Endothelial cell of umbilical vein (primary cell): ENCODE results near the gene RHEBL1. TPM values are rescaled to one million over a fixed set of nuclear protein-coding genes. Genes with fewer than 3 reads are reported as not detected.

ENCODE experiments used
- BruUV-seq: library from RNA; stranded (reverse); fragments of 400-500 nt; replicated peaks from 2 replicates; lab custom pipeline; 2021; lab: Mats Ljungman, UMichigan
- CTCF ChIA-PET: fragments of 300-600, 350-600 bp; sonication (Branson Sonifier 250); formaldehyde crosslinking; loops from one replicate; lab custom pipeline; 2021; ENCODE audit warnings: antibody characterized with exemption, inconsistent platforms; lab: Charles Lee
- POLR2A ChIA-PET: fragments of 300-600, 350-600 bp; sonication (Branson Sonifier 250); formaldehyde crosslinking; loops from one replicate; lab custom pipeline; 2021; ENCODE audit warnings: antibody characterized with exemption, inconsistent platforms; lab: Charles Lee
- DNase-seq: peaks from one replicate; pipeline ENCODE4 v3.0.0-alpha.2; 2011; ENCODE audit warnings: low read depth, low spot score
- FAIRE-seq: peaks from 2 replicates; lab custom pipeline; 2011; peaks lifted over from hg19 to GRCh38; lab: Jason Lieb, UNC
- H2AFZ ChIP-seq: 2 replicates; pipeline ENCODE4 v1.6.0; 2012; ENCODE audit warnings: low read depth, low read length, control low read depth, inconsistent platforms
- H3K27ac ChIP-seq: 2 replicates; pipeline ENCODE4 v1.5.1; 2011; ENCODE audit warnings: low read depth, mild to moderate bottlenecking, control low read depth, low read length, moderate library complexity; ENCODE audit not compliant: insufficient read depth
- H3K27me3 ChIP-seq, 2 experiments: 2 replicates each; pipeline versions ENCODE4 v1.6.0 to v1.6.1; 2011; ENCODE audit warnings: low read length in 2 of 2, mixed read lengths in 1 of 2; ENCODE audit not compliant: control insufficient read depth in 2 of 2, insufficient read depth in 2 of 2
- H3K36me3 ChIP-seq, 2 experiments: 2 replicates in 1 of 2; 3 replicates in 1 of 2; pipeline ENCODE4 v1.5.1; 2011; ENCODE audit warnings: low read length in 2 of 2, mild to moderate bottlenecking in 1 of 2, moderate library complexity in 1 of 2; ENCODE audit not compliant: control insufficient read depth in 2 of 2, insufficient read depth in 2 of 2; ENCODE audit errors: extremely low read depth in 1 of 2
- H3K4me1 ChIP-seq: 3 replicates; pipeline ENCODE4 v1.5.1; 2011; ENCODE audit warnings: mild to moderate bottlenecking, low read length; ENCODE audit not compliant: control insufficient read depth, insufficient read depth; ENCODE audit errors: extremely low read depth
- H3K4me2 ChIP-seq: 2 replicates; pipeline ENCODE4 v1.6.1; 2011; ENCODE audit warnings: low read length, control low read depth, mixed read lengths; ENCODE audit not compliant: insufficient read depth
- H3K4me3 ChIP-seq, 3 experiments: fragments of 200-600 bp in 1 of 3; sonication (generic), shearing (Covaris generic) in 1 of 3; replicated peaks in 1 of 3; 2 replicates each; pipeline ENCODE4 v1.5.1; 2011 to 2016; ENCODE audit warnings: control low read depth in 3 of 3, low read length in 3 of 3, mild to moderate bottlenecking in 2 of 3, inconsistent platforms in 1 of 3, low read depth in 1 of 3, moderate library complexity in 1 of 3; ENCODE audit not compliant: insufficient read depth in 1 of 3
- H3K79me2 ChIP-seq: 2 replicates; pipeline ENCODE4 v1.6.0; 2012; ENCODE audit warnings: low read length, inconsistent platforms; ENCODE audit not compliant: control insufficient read depth, insufficient read depth
- H3K9ac ChIP-seq: replicated peaks from 2 replicates; pipeline ENCODE3; 2011; ENCODE audit warnings: low read length, control low read depth; ENCODE audit not compliant: insufficient read depth; ENCODE audit errors: extremely low read depth
- H3K9me1 ChIP-seq: replicated peaks from 3 replicates; pipeline ENCODE4 v1.6.0; 2011; ENCODE audit warnings: mild to moderate bottlenecking, low read length; ENCODE audit not compliant: control insufficient read depth, insufficient read depth; ENCODE audit errors: extremely low read depth
- H3K9me3 ChIP-seq: replicated peaks from 2 replicates; pipeline ENCODE4 v1.5.1; 2012; ENCODE audit warnings: low read length, inconsistent platforms; ENCODE audit not compliant: control insufficient read depth, insufficient read depth
- H4K20me1 ChIP-seq: replicated peaks from 2 replicates; pipeline ENCODE3; 2011; ENCODE audit warnings: mild to moderate bottlenecking, low read length; ENCODE audit not compliant: control insufficient read depth, insufficient read depth; ENCODE audit errors: extremely low read depth
- CTCF ChIP-seq, 2 donors: IDR thresholded peaks; 1 replicate in 1 of 2; 2 replicates in 1 of 2; pipeline ENCODE4 v1.5.1; 2011; ENCODE audit warnings: low read length in 2 of 2, mild to moderate bottlenecking in 2 of 2, moderate library complexity in 2 of 2, control low read depth in 1 of 2, inconsistent platforms in 1 of 2, low read depth in 1 of 2; ENCODE audit not compliant: insufficient read depth in 1 of 2; ENCODE audit errors: extremely low read depth in 1 of 2
- EZH2 ChIP-seq: IDR thresholded peaks from 2 replicates; pipeline ENCODE4 v1.6.1; 2012; ENCODE audit warnings: borderline replicate concordance, low read depth, mild to moderate bottlenecking, moderate library complexity, low read length, inconsistent platforms; ENCODE audit not compliant: severe bottlenecking
- FOS ChIP-seq: IDR thresholded peaks from 2 replicates; pipeline ENCODE4 v1.6.1; 2011; ENCODE audit warnings: mild to moderate bottlenecking, low read length, moderate library complexity, borderline replicate concordance; ENCODE audit not compliant: insufficient read depth
- GATA2 ChIP-seq: IDR thresholded peaks from 2 replicates; pipeline ENCODE4 v1.7.0; 2011; ENCODE audit warnings: low read depth, mild to moderate bottlenecking, moderate library complexity, mixed read lengths, low read length; ENCODE audit not compliant: insufficient read length, insufficient read depth
- JUN ChIP-seq: IDR thresholded peaks from 2 replicates; pipeline ENCODE4 v1.6.1; 2011; ENCODE audit warnings: borderline replicate concordance, low read depth; ENCODE audit not compliant: insufficient read length, insufficient read depth
- MAX ChIP-seq: IDR thresholded peaks from 2 replicates; pipeline ENCODE4 v1.6.1; 2011; ENCODE audit not compliant: insufficient read depth, insufficient read length
- MYC ChIP-seq: IDR thresholded peaks from one replicate; pipeline ENCODE4 v1.6.1; 2011; ENCODE audit warnings: mild to moderate bottlenecking, low read depth, low read length
- POLR2A ChIP-seq: IDR thresholded peaks from 2 replicates; pipeline ENCODE4 v1.6.1; 2012; ENCODE audit warnings: low read depth, mild to moderate bottlenecking, control low read depth, low read length
- POLR2AphosphoS5 ChIP-seq: IDR thresholded peaks from 2 replicates; pipeline ENCODE4 v1.6.1; 2012; ENCODE audit warnings: low read depth, mild to moderate bottlenecking, control low read depth, low read length, moderate library complexity; ENCODE audit not compliant: insufficient read depth
- dilution Hi-C: fragments of 300-500 bp; cut with MboI; formaldehyde crosslinking; loops from one replicate; pipeline ENCODE4 v1.15.0; 2019; ENCODE audit warnings: low sequenced_read_pairs; ENCODE audit not compliant: extremely low pct_ligation_motif_present
- intact Hi-C: fragments of 100-400 bp; cut with micrococcal nuclease; formaldehyde crosslinking; loops from one replicate; pipeline ENCODE4 v1.10.0; 2022
- polyA plus RNA-seq, 4 experiments: library from polyadenylated mRNA; depleted of rRNA in 3 of 4; stranded (reverse) in 3 of 4; unstranded in 1 of 4; fragments of >200 nt; gene quantifications; 2 replicates each; pipeline versions ENCODE4 v1.2.1 to v1.2.3, GENCODE V29; 2011 to 2012; ENCODE audit warnings: missing spikeins in 1 of 4
- total RNA-seq: library from RNA; stranded (reverse); gene quantifications from 2 replicates; pipeline ENCODE4 v1.2.3, GENCODE V29; 2021

The RHEBL1 gene
- total and polyA plus RNA-seq, 2 donors (not counting 3 experiments of a cell fraction or from before 2014, with no cell fraction given), result 2.6 to 2.7 TPM

- H3K36me3 ChIP-seq, result peaks cover 31 to 64% of the 10 kb centered on the region in 2 experiments
- dilution Hi-C loops, result no loop called here
Measured at GRCh38 chr12:49025463-49025862, 44.3 kb downstream of the RHEBL1 start.

GRCh38 chr12:49024543-49024942, 45.2 kb downstream of the RHEBL1 start:
- Histone ChIP-seq H3K27me3 (no peaks in the 10 kb centered on the region), H3K4me2 (no peak overlapping the region), H3K36me3 (peaks cover 31 to 61% of the 10 kb centered on the region in 2 experiments), H3K9me1 (no peaks in the 10 kb centered on the region), H3K79me2 (no peaks in the 10 kb centered on the region), H3K4me1 (peaks cover under 1% of the 10 kb centered on the region), H3K9ac (no peak overlapping the region), H3K27ac (no peak overlapping the region), H4K20me1 (no peaks in the 10 kb centered on the region), H3K9me3 (no peaks in the 10 kb centered on the region), H2AFZ (no peak overlapping the region), H3K4me3 (no peak overlapping the region)
- DNase-seq (no peak), FAIRE-seq (no peak)
- dilution Hi-C loops (no loop called here), intact Hi-C loops (no loop called here)
- ChIA-PET POLR2A (no interaction called here), CTCF (interaction anchor here (2.0 kb wide), 1 partner anchor 19 kb away, joined by 7 read pairs; no protein-coding TSS in a partner anchor)
- BruUV-seq, result no TSS peak
- TF ChIP-seq EZH2, result no peak
- no peak for TF ChIP-seq POLR2A
- TF ChIP-seq MAX, result no peak
- TF ChIP-seq JUN, result no peak
- no peak for TF ChIP-seq CTCF (IDR thresholded peaks at IDR 0.05; ENCODE audit: extremely low read depth in 1 of 2, insufficient read depth in 1 of 2, low read depth in 1 of 2, low read length in 2 of 2)
- no peak for TF ChIP-seq GATA2
- no peak for TF ChIP-seq FOS
- no peak for TF ChIP-seq POLR2AphosphoS5
- TF ChIP-seq MYC, result no peak

More at GRCh38 chr12:49025463-49025862, 44.3 kb downstream of the RHEBL1 start:
- H3K9me1 ChIP-seq, result no peaks in the 10 kb centered on the region
- no peak overlapping the region for H3K27ac ChIP-seq
- FAIRE-seq (no peak), DNase-seq (no peak)
- ChIA-PET CTCF (interaction anchor here (2.0 kb wide), 1 partner anchor 18 kb away, joined by 7 read pairs; no protein-coding TSS in a partner anchor), POLR2A (no interaction called here)
- no peak overlapping the region for H3K4me2 ChIP-seq
- no peaks in the 10 kb centered on the region for H3K27me3 ChIP-seq
- H3K9me3 ChIP-seq, result no peaks in the 10 kb centered on the region
- no peak overlapping the region for H3K4me3 ChIP-seq
- H3K4me1 ChIP-seq, result no peaks in the 10 kb centered on the region
- intact Hi-C loops, result no loop called here
- H3K79me2 ChIP-seq, result no peaks in the 10 kb centered on the region
- H3K9ac ChIP-seq, result no peak overlapping the region
- H4K20me1 ChIP-seq, result no peaks in the 10 kb centered on the region
- no peak for TF ChIP-seq POLR2AphosphoS5
- TF ChIP-seq POLR2A, result no peak
- BruUV-seq, result no TSS peak
- no peak overlapping the region for H2AFZ ChIP-seq
